ENCODE results near the gene MIER1.

MIER1 gene

GRCh38 chr1:67020765-67021164 is 96.0 kb downstream of the MIER1 start (continued):
- TF ChIP-seq CTCF (tag by site-specific recombination; IDR thresholded peaks at IDR 0.05) (no peak), KLF16 (tag by site-specific recombination; IDR thresholded peaks at IDR 0.05) (no peak), ZNF561 (tag by site-specific recombination; IDR thresholded peaks at IDR 0.05; ENCODE audit: borderline replicate concordance) (no peak)

GRCh38 chr1:67029472-67029871 is 104.7 kb downstream of the MIER1 start:
- TF ChIP-seq PRDM4 (tag by site-specific recombination; IDR thresholded peaks at IDR 0.05) (no peak), ZNF140 (tag by site-specific recombination; IDR thresholded peaks at IDR 0.05) (no peak), HOXC10 (CRISPR knock-in tag; IDR thresholded peaks at IDR 0.05) (no peak), MEIS1 (CRISPR knock-in tag; IDR thresholded peaks at IDR 0.05; ENCODE audit: borderline replicate concordance) (no peak), ZBTB7A (tag by site-specific recombination; IDR thresholded peaks at IDR 0.05; ENCODE audit: low read depth) (no peak), ZNF121 (tag by site-specific recombination; IDR thresholded peaks at IDR 0.05) (no peak), ZNF664 (tag by site-specific recombination; IDR thresholded peaks at IDR 0.05) (no peak), ZNF544 (tag by site-specific recombination; IDR thresholded peaks at IDR 0.05) (no peak), ZNF16 (tag by site-specific recombination; IDR thresholded peaks at IDR 0.05; ENCODE audit: low read depth) (no peak), RBAK (tag by site-specific recombination; IDR thresholded peaks at IDR 0.05) (no peak)
- Histone ChIP-seq H3K36me3 (ENCODE audit: control insufficient read depth in 2 of 2, insufficient read depth in 1 of 2, low read length in 2 of 2) (peaks cover 11 to 36% of the 10 kb centered on the region in 2 experiments), H3K9me3 (ENCODE audit: control insufficient read depth, insufficient read depth, low read depth, low read length) (no peaks in the 10 kb centered on the region), H3K4me3 (ENCODE audit: low read depth, low read length) (no peak overlapping the region), H3K27ac (ENCODE audit: extremely low read depth, low read depth, low read length) (no peak overlapping the region), H3K4me1 (ENCODE audit: control insufficient read depth, insufficient read depth, low read length) (no peaks in the 10 kb centered on the region)
- CTCF ChIA-PET = interaction anchor here (0.7 to 2.0 kb wide), 4 partner anchors 10 to 303 kb away, joined by 3 to 7 read pairs (median 4); no protein-coding TSS in a partner anchor
- POLR2A ChIA-PET = no interaction called here

- ChIA-PET POLR2A (no interaction called here), CTCF (interaction anchor here (0.6 kb wide), 1 partner anchor 58 kb away, joined by 4 read pairs; no protein-coding TSS in a partner anchor)
- Histone ChIP-seq H3K4me1 (ENCODE audit: control insufficient read depth, insufficient read depth, low read length) (no peaks in the 10 kb centered on the region), H3K4me3 (ENCODE audit: low read depth, low read length) (no peak overlapping the region), H3K9me3 (ENCODE audit: control insufficient read depth, insufficient read depth, low read depth, low read length) (no peaks in the 10 kb centered on the region), H3K27ac (ENCODE audit: extremely low read depth, low read depth, low read length) (no peak overlapping the region), H3K36me3 (ENCODE audit: control insufficient read depth in 2 of 2, insufficient read depth in 1 of 2, low read length in 2 of 2) (peaks cover 11 to 33% of the 10 kb centered on the region in 2 experiments)
- TF ChIP-seq CTCF (tag by site-specific recombination; IDR thresholded peaks at IDR 0.05) = no peak
- no peak for TF ChIP-seq ZBTB7A (tag by site-specific recombination; IDR thresholded peaks at IDR 0.05; ENCODE audit: low read depth)
- TF ChIP-seq ZNF280C (tag by site-specific recombination; IDR thresholded peaks at IDR 0.05) = no peak
- TF ChIP-seq ZNF544 (tag by site-specific recombination; IDR thresholded peaks at IDR 0.05) = no peak
- no peak for TF ChIP-seq ZNF488 (tag by site-specific recombination; IDR thresholded peaks at IDR 0.05)
- TF ChIP-seq TCF7L2 (IDR thresholded peaks at IDR 0.05; ENCODE audit: borderline replicate concordance, low read depth, low read length) = no peak
- TF ChIP-seq ZSCAN16 (tag by site-specific recombination; IDR thresholded peaks at IDR 0.05) = no peak
- TF ChIP-seq ZNF560 (tag by site-specific recombination; IDR thresholded peaks at IDR 0.05; ENCODE audit: borderline replicate concordance) = no peak
- no peak for TF ChIP-seq ZNF23 (tag by site-specific recombination; IDR thresholded peaks at IDR 0.05; ENCODE audit: borderline replicate concordance)
- TF ChIP-seq ZNF140 (tag by site-specific recombination; IDR thresholded peaks at IDR 0.05) = no peak
- TF ChIP-seq ZNF202 (tag by site-specific recombination; IDR thresholded peaks at IDR 0.05; ENCODE audit: borderline replicate concordance) = no peak
- TF ChIP-seq ZNF324 (tag by site-specific recombination; IDR thresholded peaks at IDR 0.05) = no peak
- TF ChIP-seq ZNF510 (tag by site-specific recombination; IDR thresholded peaks at IDR 0.05; ENCODE audit: insufficient replicate concordance) = no peak
- no peak for TF ChIP-seq ZNF514 (tag by site-specific recombination; IDR thresholded peaks at IDR 0.05)
These were observed 106.5 kb downstream of the MIER1 start for GRCh38 chr1:67031121-67031858.

All from HEK293 (cell line).